BE2C (cell line): ENCODE measurements around the gene DNASE2.

Experiments used
- DNase-seq: peaks from one replicate; pipeline ENCODE4 v3.0.0-alpha.2; 2020
- H3K27me3 ChIP-seq: fragments of 250-450 bp; sonication (Bioruptor Pico); 2 replicates; pipeline ENCODE4 v1.5.1; 2020; ENCODE audit warnings: mild to moderate bottlenecking
- H3K36me3 ChIP-seq: fragments of 250-450 bp; sonication (Bioruptor Pico); 2 replicates; pipeline ENCODE4 v1.5.1; 2020; ENCODE audit warnings: mild to moderate bottlenecking
- H3K4me1 ChIP-seq: fragments of 250-450 bp; sonication (Bioruptor Pico); 2 replicates; pipeline ENCODE4 v1.5.1; 2020
- H3K4me3 ChIP-seq: 2 replicates; pipeline ENCODE4 v1.5.1; 2011; ENCODE audit warnings: low read depth, low read length
- H3K9me3 ChIP-seq: fragments of 250-450 bp; sonication (Bioruptor Pico); 2 replicates; pipeline ENCODE4 v1.5.1; 2020
- CTCF ChIP-seq: IDR thresholded peaks from 2 replicates; pipeline ENCODE4 v1.5.1; 2012; ENCODE audit warnings: mild to moderate bottlenecking, low read depth, low read length

DNASE2 gene

GRCh38 chr19:12841094-12841493 is 40.2 kb downstream of the DNASE2 start:
- peak; percentile 93 for DNase-seq
- Histone ChIP-seq H3K4me3 (peak overlapping the region; percentile 58), H3K27me3 (no peaks in the 10 kb centered on the region), H3K36me3 (peaks cover 10% of the 10 kb centered on the region; the same call in 1 of the 2 replicates), H3K9me3 (no peaks in the 10 kb centered on the region), H3K4me1 (peaks cover 16% of the 10 kb centered on the region)
- TF ChIP-seq CTCF = no peak

GRCh38 chr19:12840091-12841079 is 40.9 kb downstream of the DNASE2 start:
- peaks cover 10% of the 10 kb centered on the region; the same call in 1 of the 2 replicates for H3K36me3 ChIP-seq
- no peaks in the 10 kb centered on the region for H3K27me3 ChIP-seq
- peak overlapping the region; percentile 58 for H3K4me3 ChIP-seq
- peak; percentile 98 for DNase-seq
- peaks cover 16% of the 10 kb centered on the region for H3K4me1 ChIP-seq
- TF ChIP-seq CTCF = no peak
- no peaks in the 10 kb centered on the region for H3K9me3 ChIP-seq

- H3K9me3 ChIP-seq = no peaks in the 10 kb centered on the region
- H3K27me3 ChIP-seq = no peaks in the 10 kb centered on the region
- peaks cover 10% of the 10 kb centered on the region; the same call in 1 of the 2 replicates for H3K36me3 ChIP-seq
- DNase-seq = peak; percentile 47
- H3K4me1 ChIP-seq = peaks cover 16% of the 10 kb centered on the region
- no peak for TF ChIP-seq CTCF
- peak overlapping the region; percentile 79 for H3K4me3 ChIP-seq
These were observed 42.1 kb downstream of the DNASE2 start for GRCh38 chr19:12838886-12839756.

GRCh38 chr19:12838182-12838885 is 42.9 kb downstream of the DNASE2 start, which contains the start of gene MAST1:
TSS of gene MAST1 (plus strand) at chr19:12838515. CDS start at chr19:12838573, 58 bp downstream.
- Histone ChIP-seq H3K36me3 (peaks cover 5% of the 10 kb centered on the region; the same call in 1 of the 2 replicates), H3K4me3 (peak within 1 kb of the TSS; percentile 79), H3K4me1 (peaks cover 16% of the 10 kb centered on the region), H3K9me3 (no peaks in the 10 kb centered on the region), H3K27me3 (no peaks in the 10 kb centered on the region)
- TF ChIP-seq CTCF = peak; percentile 28
- peak; percentile 85 for DNase-seq

- no peak for DNase-seq
- Histone ChIP-seq H3K27me3 (no peaks in the 10 kb centered on the region), H3K4me1 (peaks cover 19% of the 10 kb centered on the region), H3K4me3 (no peak overlapping the region), H3K9me3 (no peaks in the 10 kb centered on the region), H3K36me3 (no peaks in the 10 kb centered on the region)
- TF ChIP-seq CTCF = no peak
These were observed 44.0 kb downstream of the DNASE2 start for GRCh38 chr19:12837225-12837624.
